Natural killer cell (primary cell): ENCODE data around the gene CRHBP. TPM values are rescaled to one million over a fixed set of nuclear protein-coding genes. Genes with fewer than 3 reads are reported as not detected.
"Not testable (repeated sequence)": the region's sequence is repeated elsewhere in the genome, so short reads cannot be mapped to it uniquely, and the experiment has no call there.

ENCODE experiments used
- ATAC-seq, 3 donors: fragments of 150-1000 bp in 2 of 3; fragments of 200-7000 bp in 1 of 3; cut with Tn5 transposase; 1 replicate in 1 of 3; 2 replicates in 2 of 3; pipeline ENCODE4 v1.10.0; 2021; ENCODE audit warnings: mild to moderate bottlenecking in 2 of 3, moderate library complexity in 2 of 3
- DNase-seq, 2 donors: peaks; one replicate each; pipeline versions ENCODE4 v3.0.0 to v3.0.0-alpha.2; 2013 to 2021; ENCODE audit warnings: mixed read lengths in 1 of 2
- H3K27ac ChIP-seq: one replicate; pipeline ENCODE4 v1.5.1; 2013; ENCODE audit warnings: mild to moderate bottlenecking, low read length
- H3K27me3 ChIP-seq: one replicate; pipeline ENCODE4 v1.6.1; 2013; ENCODE audit warnings: low read length; ENCODE audit not compliant: control insufficient read depth, insufficient read depth
- H3K36me3 ChIP-seq: one replicate; pipeline ENCODE4 v1.6.1; 2013; ENCODE audit warnings: low read length; ENCODE audit not compliant: control insufficient read depth, insufficient read depth
- H3K4me1 ChIP-seq: one replicate; pipeline ENCODE4 v1.6.1; 2013; ENCODE audit warnings: low read length; ENCODE audit not compliant: control insufficient read depth, insufficient read depth
- H3K4me3 ChIP-seq: one replicate; pipeline ENCODE4 v1.5.1; 2013; ENCODE audit warnings: low read length
- H3K9me3 ChIP-seq: one replicate; pipeline ENCODE4 v1.6.1; 2013; ENCODE audit warnings: low read length; ENCODE audit not compliant: control insufficient read depth, insufficient read depth
- H3K27ac Mint-ChIP-seq, 2 donors: one replicate each; pipeline ENCODE4 v1.8.0; 2022; ENCODE audit warnings: mild to moderate bottlenecking in 2 of 2, mixed read lengths in 2 of 2, moderate library complexity in 1 of 2
- H3K27me3 Mint-ChIP-seq, 2 donors: one replicate each; pipeline ENCODE4 v1.8.0; 2022; ENCODE audit warnings: low read depth in 2 of 2, mixed read lengths in 2 of 2
- H3K36me3 Mint-ChIP-seq: one replicate; pipeline ENCODE4 v1.8.0; 2022; ENCODE audit warnings: mixed read lengths
- H3K4me1 Mint-ChIP-seq, 2 donors: one replicate each; pipeline ENCODE4 v1.8.0; 2022; ENCODE audit warnings: mixed read lengths in 2 of 2
- H3K4me3 Mint-ChIP-seq: one replicate; pipeline ENCODE4 v1.8.0; 2022; ENCODE audit warnings: mild to moderate bottlenecking, moderate library complexity, mixed read lengths
- H3K9me3 Mint-ChIP-seq, 2 donors: one replicate each; pipeline ENCODE4 v1.8.0; 2022; ENCODE audit warnings: mixed read lengths in 2 of 2
- whole genome bisulfite sequencing: methylation state at CpG from one replicate; pipeline ENCODE4 v1.1.7; 2013; ENCODE audit warnings: missing lambda C conversion rate; ENCODE audit not compliant: insufficient coverage; 5-methylcytosine and 5-hydroxymethylcytosine counted together
- intact Hi-C: fragments of 100-400 bp; cut with micrococcal nuclease; formaldehyde crosslinking; loops from one replicate; pipeline ENCODE4 v1.14.2; 2022
- total RNA-seq, 4 donors: library from RNA; stranded (reverse); fragments of 120-200 nt in 1 of 4; gene quantifications; one replicate each; pipeline versions ENCODE4 v1.2.3 to v1.2.4, GENCODE V29; 2013 to 2022
- TF ChIP-seq, protein P1 (sequence below): fragments of 200-600 bp; IDR thresholded peaks from one replicate; pipeline ENCODE4 v1.8.0; 2022; ENCODE audit warnings: antibody characterized with exemption

The CRHBP gene
- total RNA-seq, 3 donors from 2014 or later (not counting 1 experiment from before 2014, with no cell fraction given): 0.31 to 0.84 TPM; not detected in 1

DNA sequence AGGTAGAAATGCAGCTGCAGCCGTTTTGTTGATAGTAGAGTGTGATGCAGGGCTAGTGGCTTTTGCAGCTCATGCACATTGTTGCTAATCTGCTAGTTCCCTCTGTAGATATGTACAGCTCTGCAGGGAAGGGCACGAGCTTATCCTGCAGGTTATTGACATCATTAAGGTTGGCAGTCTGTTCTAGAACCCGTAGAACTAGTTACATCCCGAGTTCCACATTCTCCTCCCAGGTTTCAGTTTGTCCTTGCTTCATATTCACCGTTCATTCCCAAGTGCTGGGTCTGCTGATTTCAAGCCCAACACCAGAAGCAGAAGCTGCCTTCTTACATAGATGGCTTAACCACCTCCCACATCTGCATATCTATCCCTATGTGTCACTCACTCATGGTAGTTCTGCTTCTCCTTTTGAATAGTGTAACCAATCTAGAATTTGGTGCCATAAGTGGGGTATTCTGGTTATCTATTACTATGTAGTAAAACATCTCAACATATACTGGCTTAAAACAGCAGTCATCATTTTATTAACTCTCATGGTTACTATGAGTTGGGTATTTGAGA, 38.1 kb downstream of the CRHBP start:
- no peaks in the 10 kb centered on the region for H3K4me1 ChIP-seq
- no peaks in the 10 kb centered on the region for H3K9me3 ChIP-seq
- Mint-ChIP-seq H3K36me3 (no peaks in the 10 kb centered on the region), H3K27ac (no peak overlapping the region), H3K4me1 (no peaks in the 10 kb centered on the region), H3K4me3 (no peak overlapping the region), H3K27me3 (peaks cover 2 to 3% of the 10 kb centered on the region in 2 donors), H3K9me3 (no peaks in the 10 kb centered on the region)
- no peaks in the 10 kb centered on the region for H3K36me3 ChIP-seq
- no peaks in the 10 kb centered on the region for H3K27me3 ChIP-seq
- DNase-seq (no peak), ATAC-seq (no peak)
- H3K27ac ChIP-seq: no peak overlapping the region
- 83% methylated on average over 5 of the region's 5 CpGs for WGBS
- no peak overlapping the region for H3K4me3 ChIP-seq
- intact Hi-C loops: no loop called here
- TF ChIP-seq, protein P1, sequence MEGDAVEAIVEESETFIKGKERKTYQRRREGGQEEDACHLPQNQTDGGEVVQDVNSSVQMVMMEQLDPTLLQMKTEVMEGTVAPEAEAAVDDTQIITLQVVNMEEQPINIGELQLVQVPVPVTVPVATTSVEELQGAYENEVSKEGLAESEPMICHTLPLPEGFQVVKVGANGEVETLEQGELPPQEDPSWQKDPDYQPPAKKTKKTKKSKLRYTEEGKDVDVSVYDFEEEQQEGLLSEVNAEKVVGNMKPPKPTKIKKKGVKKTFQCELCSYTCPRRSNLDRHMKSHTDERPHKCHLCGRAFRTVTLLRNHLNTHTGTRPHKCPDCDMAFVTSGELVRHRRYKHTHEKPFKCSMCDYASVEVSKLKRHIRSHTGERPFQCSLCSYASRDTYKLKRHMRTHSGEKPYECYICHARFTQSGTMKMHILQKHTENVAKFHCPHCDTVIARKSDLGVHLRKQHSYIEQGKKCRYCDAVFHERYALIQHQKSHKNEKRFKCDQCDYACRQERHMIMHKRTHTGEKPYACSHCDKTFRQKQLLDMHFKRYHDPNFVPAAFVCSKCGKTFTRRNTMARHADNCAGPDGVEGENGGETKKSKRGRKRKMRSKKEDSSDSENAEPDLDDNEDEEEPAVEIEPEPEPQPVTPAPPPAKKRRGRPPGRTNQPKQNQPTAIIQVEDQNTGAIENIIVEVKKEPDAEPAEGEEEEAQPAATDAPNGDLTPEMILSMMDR: no peak

DNA sequence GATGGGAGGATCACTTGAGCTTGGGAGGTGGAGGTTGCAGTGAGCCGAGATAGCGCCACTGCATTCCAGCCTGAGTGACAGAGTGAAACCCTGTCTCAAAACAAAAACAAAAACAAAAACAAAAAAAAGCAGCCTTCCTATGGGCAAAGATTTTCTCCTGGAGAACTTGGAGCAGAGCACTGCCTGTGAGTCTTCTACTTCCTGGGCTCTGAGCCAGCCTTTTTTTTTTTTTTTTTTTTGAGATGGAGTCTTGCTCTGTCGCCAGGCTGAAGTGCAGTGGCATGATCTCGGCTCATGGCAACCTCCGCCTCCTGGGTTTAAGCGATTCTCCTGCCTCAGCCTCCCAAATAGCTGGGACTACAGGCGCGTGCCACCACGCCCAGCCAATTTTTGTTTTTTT, 40.6 kb downstream of the CRHBP start:
- H3K4me3 ChIP-seq, H3K27me3 Mint-ChIP-seq, H3K4me3 Mint-ChIP-seq, ATAC-seq, intact Hi-C loops, H3K27ac ChIP-seq, H3K4me1 ChIP-seq, H3K36me3 Mint-ChIP-seq, H3K9me3 Mint-ChIP-seq, H3K9me3 ChIP-seq, H3K27ac Mint-ChIP-seq, H3K4me1 Mint-ChIP-seq, H3K27me3 ChIP-seq, DNase-seq, H3K36me3 ChIP-seq: not testable (repeated sequence)
- 87% methylated on average over 9 of the region's 9 CpGs for WGBS

DNA sequence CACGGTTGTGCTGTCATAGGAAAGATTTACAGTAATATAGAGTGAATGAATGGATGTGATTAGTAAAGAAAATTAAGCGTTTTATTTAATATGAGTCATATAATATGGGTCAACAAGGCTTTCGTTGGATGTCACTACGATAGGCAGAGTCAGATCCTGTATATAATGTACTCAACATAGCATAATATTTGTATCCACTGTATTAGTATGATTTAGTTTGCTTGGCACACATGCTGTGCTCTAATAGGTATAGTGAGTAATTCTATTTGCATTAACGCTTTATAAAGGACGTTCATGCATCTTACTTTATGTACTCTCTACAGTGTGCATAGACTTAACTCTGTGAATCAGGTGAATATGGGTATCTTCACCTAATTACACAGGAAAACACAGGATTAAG, 41.5 kb downstream of the CRHBP start:
- Mint-ChIP-seq H3K4me3 (no peak overlapping the region), H3K36me3 (no peaks in the 10 kb centered on the region), H3K27me3 (peaks cover 6 to 14% of the 10 kb centered on the region in 2 donors), H3K4me1 (no peaks in the 10 kb centered on the region), H3K27ac (no peak overlapping the region), H3K9me3 (no peaks in the 10 kb centered on the region)
- TF ChIP-seq, protein P1: no peak
- Histone ChIP-seq H3K4me1 (no peaks in the 10 kb centered on the region), H3K27me3 (no peaks in the 10 kb centered on the region), H3K9me3 (no peaks in the 10 kb centered on the region), H3K4me3 (no peak overlapping the region), H3K27ac (no peak overlapping the region), H3K36me3 (no peaks in the 10 kb centered on the region)
- ATAC-seq: no peak
- WGBS: 42% methylated on average over 2 of the region's 6 CpGs
- intact Hi-C loops: no loop called here
- no peak for DNase-seq

DNA sequence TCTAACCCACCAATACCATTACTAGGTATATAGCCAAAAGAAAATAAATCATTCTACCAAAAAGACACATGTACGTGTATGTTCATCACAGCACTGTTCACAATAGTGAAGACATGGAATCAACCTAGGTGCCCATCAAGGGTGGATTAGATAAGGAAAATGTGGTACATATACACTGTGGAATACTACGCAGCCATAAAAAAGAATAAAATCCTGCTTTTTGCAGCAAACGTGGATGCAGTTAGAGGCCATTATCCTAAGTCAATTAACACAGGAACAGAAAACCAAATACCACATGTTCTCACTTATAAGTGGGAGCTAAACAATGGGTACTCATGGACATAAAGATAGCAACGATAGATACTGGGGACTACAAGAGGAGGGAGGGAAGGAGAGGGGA, 45.4 kb downstream of the CRHBP start:
- H3K27ac Mint-ChIP-seq, H3K4me1 Mint-ChIP-seq, H3K4me3 Mint-ChIP-seq, H3K9me3 ChIP-seq, H3K27me3 ChIP-seq, H3K4me3 ChIP-seq, H3K27ac ChIP-seq, H3K9me3 Mint-ChIP-seq, DNase-seq, H3K36me3 ChIP-seq, H3K36me3 Mint-ChIP-seq, intact Hi-C loops, ATAC-seq, H3K4me1 ChIP-seq: not testable (repeated sequence)
- peaks cover 13 to 22% of the 10 kb centered on the region in 2 donors for H3K27me3 Mint-ChIP-seq
- 100% methylated on average over 2 of the region's 4 CpGs for WGBS
